Osteocyte (in vitro differentiated cells): Measurements from ENCODE around the gene DZIP1. TPM values are rescaled to one million over a fixed set of nuclear protein-coding genes. Genes with fewer than 3 reads are reported as not detected.

Experiments used
- DNase-seq: peaks from one replicate; pipeline ENCODE4 v3.0.0; 2021; ENCODE audit warnings: mixed read lengths; ENCODE audit not compliant: unreplicated experiment; ENCODE audit errors: extremely low spot score
- H3K27ac Mint-ChIP-seq: one replicate; pipeline ENCODE4 v1.8.0; 2021; ENCODE audit warnings: mild to moderate bottlenecking, mixed read lengths; ENCODE audit not compliant: unreplicated experiment
- H3K27me3 Mint-ChIP-seq: one replicate; pipeline ENCODE4 v1.8.0; 2021; ENCODE audit warnings: mixed read lengths; ENCODE audit not compliant: unreplicated experiment
- H3K36me3 Mint-ChIP-seq: one replicate; pipeline ENCODE4 v1.8.0; 2021; ENCODE audit warnings: mixed read lengths; ENCODE audit not compliant: unreplicated experiment
- H3K4me1 Mint-ChIP-seq: one replicate; pipeline ENCODE4 v1.8.0; 2021; ENCODE audit warnings: mixed read lengths; ENCODE audit not compliant: unreplicated experiment
- H3K4me3 Mint-ChIP-seq: one replicate; pipeline ENCODE4 v1.8.0; 2021; ENCODE audit warnings: mild to moderate bottlenecking, moderate library complexity, mixed read lengths; ENCODE audit not compliant: unreplicated experiment
- H3K9me3 Mint-ChIP-seq: one replicate; pipeline ENCODE4 v1.8.0; 2021; ENCODE audit warnings: mixed read lengths; ENCODE audit not compliant: unreplicated experiment
- total RNA-seq: library from RNA; stranded (reverse); gene quantifications from 2 replicates; pipeline ENCODE4 v1.2.1, GENCODE V29; 2021
- TF ChIP-seq, protein P1 (sequence below): fragments of 200-600 bp; sonication (generic); IDR thresholded peaks from 2 replicates; pipeline ENCODE4 v1.5.0; 2021; ENCODE audit warnings: antibody characterized with exemption, mild to moderate bottlenecking, moderate library complexity

DZIP1 gene
- total RNA-seq, 1 donor from 2014 or later: 50.8 TPM

DNA sequence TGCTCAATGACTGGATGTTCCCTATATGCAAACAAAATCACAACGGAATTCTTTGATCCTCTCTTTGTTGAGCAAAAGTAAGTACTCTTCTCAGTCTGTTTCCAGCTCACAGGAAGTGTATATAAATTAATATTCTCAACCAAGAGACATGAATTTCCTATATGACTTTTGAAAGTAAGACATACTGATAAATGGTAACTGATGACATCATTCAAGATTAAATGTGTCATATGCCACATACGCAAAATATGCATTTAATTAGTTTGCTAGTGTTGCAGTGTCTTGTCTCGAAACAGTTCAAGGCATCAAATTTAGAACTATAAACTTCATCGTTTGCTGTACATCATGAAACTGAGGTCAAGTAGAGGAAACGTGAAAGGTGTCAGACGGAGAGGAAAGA is 84.1 kb downstream of the DZIP1 start:
- TF ChIP-seq, protein P1, sequence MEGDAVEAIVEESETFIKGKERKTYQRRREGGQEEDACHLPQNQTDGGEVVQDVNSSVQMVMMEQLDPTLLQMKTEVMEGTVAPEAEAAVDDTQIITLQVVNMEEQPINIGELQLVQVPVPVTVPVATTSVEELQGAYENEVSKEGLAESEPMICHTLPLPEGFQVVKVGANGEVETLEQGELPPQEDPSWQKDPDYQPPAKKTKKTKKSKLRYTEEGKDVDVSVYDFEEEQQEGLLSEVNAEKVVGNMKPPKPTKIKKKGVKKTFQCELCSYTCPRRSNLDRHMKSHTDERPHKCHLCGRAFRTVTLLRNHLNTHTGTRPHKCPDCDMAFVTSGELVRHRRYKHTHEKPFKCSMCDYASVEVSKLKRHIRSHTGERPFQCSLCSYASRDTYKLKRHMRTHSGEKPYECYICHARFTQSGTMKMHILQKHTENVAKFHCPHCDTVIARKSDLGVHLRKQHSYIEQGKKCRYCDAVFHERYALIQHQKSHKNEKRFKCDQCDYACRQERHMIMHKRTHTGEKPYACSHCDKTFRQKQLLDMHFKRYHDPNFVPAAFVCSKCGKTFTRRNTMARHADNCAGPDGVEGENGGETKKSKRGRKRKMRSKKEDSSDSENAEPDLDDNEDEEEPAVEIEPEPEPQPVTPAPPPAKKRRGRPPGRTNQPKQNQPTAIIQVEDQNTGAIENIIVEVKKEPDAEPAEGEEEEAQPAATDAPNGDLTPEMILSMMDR: no peak
- no peak for DNase-seq
- no peak overlapping the region for H3K27ac Mint-ChIP-seq
- H3K27me3 Mint-ChIP-seq: peaks cover 56% of the 10 kb centered on the region
- no peaks in the 10 kb centered on the region for H3K9me3 Mint-ChIP-seq
- no peak overlapping the region for H3K4me3 Mint-ChIP-seq
- peaks cover 9% of the 10 kb centered on the region for H3K4me1 Mint-ChIP-seq
- H3K36me3 Mint-ChIP-seq: no peaks in the 10 kb centered on the region

DNA sequence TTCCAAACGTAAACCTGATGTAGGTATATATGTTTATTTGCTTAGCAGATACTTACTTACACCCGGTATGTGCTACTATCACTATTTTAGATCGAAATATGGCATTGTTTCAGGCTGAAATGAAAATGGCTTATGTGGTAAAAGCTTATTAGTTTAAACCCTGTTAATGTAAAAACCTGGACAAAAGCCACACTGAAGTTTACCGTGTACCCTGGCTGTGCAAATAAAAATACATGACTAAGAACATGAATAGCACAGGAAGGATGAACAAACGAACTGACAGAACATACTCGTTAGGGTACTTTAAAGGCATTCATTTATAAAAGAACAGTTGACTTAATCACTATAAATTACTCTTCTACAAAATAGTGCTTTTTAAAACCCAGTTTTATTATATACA is 85.4 kb downstream of the DZIP1 start:
- DNase-seq: no peak
- Mint-ChIP-seq H3K27ac (no peak overlapping the region), H3K27me3 (peaks cover 68% of the 10 kb centered on the region), H3K9me3 (no peaks in the 10 kb centered on the region), H3K4me3 (no peak overlapping the region), H3K4me1 (no peaks in the 10 kb centered on the region), H3K36me3 (no peaks in the 10 kb centered on the region)
- TF ChIP-seq, protein P1: no peak

DNA sequence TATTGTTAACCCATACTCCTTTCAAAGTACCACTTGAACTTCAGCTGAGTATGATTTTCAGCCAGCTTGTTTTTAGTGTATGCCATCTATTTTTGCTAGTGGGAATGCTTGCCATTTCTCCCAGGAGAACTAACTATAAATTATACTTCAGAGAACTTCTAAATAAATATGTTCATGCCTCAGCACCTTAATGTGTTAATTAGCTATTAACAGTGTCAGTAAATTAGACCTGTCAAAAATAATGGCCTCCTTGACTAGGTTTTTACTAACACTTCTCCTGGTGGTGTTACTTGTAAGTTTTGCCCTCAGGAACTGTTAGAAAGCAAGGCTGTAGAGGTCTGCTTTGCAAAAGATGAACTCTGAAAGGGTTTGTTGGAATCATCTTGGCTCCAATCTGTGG is 87.5 kb downstream of the DZIP1 start:
- Mint-ChIP-seq H3K4me3 (no peak overlapping the region), H3K27me3 (peaks cover 72% of the 10 kb centered on the region), H3K4me1 (peaks cover 6% of the 10 kb centered on the region), H3K27ac (no peak overlapping the region), H3K9me3 (no peaks in the 10 kb centered on the region), H3K36me3 (no peaks in the 10 kb centered on the region)
- TF ChIP-seq, protein P1: no peak
- DNase-seq: no peak

- Mint-ChIP-seq H3K4me1 (peaks cover 6% of the 10 kb centered on the region), H3K27me3 (peaks cover 79% of the 10 kb centered on the region), H3K27ac (no peak overlapping the region), H3K9me3 (no peaks in the 10 kb centered on the region), H3K36me3 (no peaks in the 10 kb centered on the region), H3K4me3 (peak overlapping the region; percentile 45)
- TF ChIP-seq, protein P1: no peak
- DNase-seq: no peak
Observed at GRCh38 chr13:95553581-95554385, 90.7 kb downstream of the DZIP1 start.

- Mint-ChIP-seq H3K27ac (no peak within 1 kb of the TSS), H3K4me1 (peaks cover 6% of the 10 kb centered on the region), H3K36me3 (no peaks in the 10 kb centered on the region), H3K27me3 (peaks cover 78% of the 10 kb centered on the region), H3K4me3 (peak within 1 kb of the TSS; percentile 45), H3K9me3 (no peaks in the 10 kb centered on the region)
- TF ChIP-seq, protein P1: peak; percentile 36
- no peak for DNase-seq
Observed at GRCh38 chr13:95552539-95553441, 91.7 kb downstream of the DZIP1 start, which contains the start of gene CLDN10. Gene CLDN10, plus strand, starts transcription at chr13:95552720. Its CDS starts 34 bp downstream, at chr13:95552754.
